Astrocyte of the hippocampus (primary cell): ENCODE results near the gene EPHA2.

Experiments used
- DNase-seq: peaks from one replicate; pipeline ENCODE4 v3.0.0; 2011; ENCODE audit warnings: low read depth, low spot score

EPHA2 gene

GRCh38 chr1:16149702-16150488 is 6.0 kb downstream of the EPHA2 start:
- DNase-seq = no peak

DNA sequence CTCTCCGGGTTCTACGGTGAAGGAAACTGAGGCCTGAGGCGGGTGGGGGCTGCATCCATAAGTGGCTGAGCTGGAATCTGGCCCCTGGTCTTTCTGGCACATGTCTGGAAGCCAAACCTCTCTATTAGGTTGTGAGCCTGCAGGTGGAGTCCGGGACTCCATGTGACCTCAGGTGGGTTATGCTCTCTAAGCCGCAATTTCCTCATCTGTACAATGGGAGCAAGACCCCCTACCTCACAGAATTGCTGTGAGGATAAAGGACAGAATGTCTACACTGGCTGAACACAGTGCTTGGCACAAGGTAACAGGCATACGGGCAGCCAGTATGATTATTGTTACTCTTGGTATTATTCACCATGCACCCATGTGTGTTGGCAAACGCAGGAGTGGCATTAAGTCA is 6.7 kb downstream of the EPHA2 start:
- DNase-seq = no peak

DNA sequence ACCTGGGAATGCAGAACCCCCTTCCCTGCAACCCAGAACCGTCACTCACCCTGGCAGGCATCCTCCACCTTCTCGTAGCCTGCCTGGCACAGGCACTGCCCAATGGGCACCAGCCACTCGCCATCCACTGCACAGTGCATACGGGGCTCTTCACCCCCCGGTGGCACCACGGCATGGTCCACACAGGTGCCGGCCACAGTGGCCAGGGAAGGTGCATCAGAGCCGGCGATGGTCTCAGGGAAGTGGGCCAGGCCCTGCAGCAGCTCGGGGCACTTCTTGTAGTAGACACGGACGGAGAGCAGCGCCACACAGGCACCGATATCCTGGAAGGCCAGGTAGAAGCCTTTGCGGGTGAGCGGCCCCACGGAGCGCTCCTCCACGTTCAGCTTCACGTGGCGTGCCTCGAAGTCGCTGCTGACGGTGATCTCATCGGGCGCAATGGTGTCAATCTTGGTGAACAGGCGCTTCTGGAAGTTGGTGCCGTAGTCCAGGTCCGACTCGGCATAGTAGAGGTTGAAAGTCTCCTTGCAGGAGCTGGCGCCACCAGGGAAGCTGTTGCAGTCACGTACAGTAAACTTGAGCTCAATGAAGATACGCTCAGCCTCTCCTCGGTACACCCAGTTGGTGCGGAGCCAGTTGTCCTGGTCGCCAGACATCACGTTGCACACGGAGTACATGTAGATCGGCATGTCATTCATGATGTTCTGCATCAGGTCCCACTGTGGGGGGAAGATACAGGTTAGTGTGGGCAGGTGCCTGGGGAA is 7.4 kb downstream of the EPHA2 start:
- DNase-seq = no peak

- no peak for DNase-seq
Observed at GRCh38 chr1:16147156-16147926, 8.5 kb downstream of the EPHA2 start.

DNA sequence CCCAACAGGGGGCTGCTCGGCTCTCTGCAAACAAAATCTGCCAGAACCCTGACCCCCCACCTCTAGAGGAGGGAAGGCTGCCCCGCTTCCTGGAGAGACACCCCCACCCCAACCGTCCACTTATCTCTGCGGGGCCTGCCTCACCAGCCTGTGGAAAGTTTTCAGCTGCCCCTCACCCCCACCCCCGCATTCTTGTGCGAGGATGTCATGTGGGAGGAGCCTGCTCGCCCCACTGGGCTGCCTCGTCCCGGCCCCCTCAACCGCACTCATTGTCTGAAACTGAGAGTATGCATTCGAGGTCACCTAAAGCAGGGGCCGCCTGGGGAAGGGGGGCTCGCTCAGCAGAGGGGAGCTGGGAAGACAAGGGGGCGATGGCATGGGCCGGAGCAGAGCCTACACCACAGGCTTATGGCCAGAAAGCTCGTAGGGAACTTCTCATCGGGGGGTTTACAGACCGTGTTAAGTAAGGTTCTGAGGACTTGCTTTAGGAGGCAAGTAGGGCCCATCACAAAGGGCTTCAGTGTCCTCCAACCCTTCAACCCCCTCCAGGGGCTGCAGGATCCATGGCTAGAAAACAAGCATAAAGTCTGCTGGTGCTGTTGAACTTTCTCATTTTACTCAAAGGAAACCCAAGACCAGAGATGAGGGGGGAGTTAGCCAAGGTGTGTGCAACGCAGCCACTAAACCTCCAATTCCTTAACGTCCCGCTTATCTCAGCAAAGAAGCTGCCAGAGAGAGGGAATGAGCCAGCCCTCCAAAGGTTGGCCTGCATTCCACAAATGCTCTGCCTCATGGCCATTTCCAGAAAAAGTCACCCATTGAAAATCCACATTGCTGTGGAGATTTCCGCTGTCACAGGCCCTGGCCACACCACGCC is 9.4 kb downstream of the EPHA2 start:
- DNase-seq = peak; percentile 96

DNA sequence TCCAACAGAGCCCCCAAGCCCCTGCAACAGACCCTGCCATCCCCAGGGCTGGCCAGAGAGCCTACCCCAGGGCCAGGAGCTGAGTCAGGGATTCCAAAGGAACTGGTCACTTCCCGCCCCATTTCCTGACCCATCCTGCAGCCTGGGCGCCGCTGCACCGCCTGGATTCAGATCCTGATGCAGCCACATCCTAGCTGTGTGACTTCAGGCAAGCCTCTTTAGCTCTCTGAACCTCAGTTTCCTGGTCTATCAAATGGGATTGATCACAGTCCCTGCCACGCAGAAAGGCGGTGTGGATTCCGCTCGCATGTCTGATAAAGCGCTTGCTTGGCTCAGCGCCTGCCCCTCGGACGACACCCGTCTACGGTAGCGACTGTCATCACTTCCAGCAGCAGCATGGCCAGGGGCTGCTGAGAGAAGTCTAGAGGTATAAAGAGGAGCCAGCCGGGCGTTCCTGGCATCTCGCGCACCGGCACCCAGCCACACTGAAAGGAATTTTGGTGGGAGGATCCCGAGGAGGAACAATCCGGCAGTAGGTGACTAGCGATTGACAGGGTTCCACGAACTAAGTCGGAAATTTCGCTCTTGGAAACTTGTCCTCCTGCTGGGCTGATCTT is 10.1 kb downstream of the EPHA2 start:
- DNase-seq = peak; percentile 89

DNA sequence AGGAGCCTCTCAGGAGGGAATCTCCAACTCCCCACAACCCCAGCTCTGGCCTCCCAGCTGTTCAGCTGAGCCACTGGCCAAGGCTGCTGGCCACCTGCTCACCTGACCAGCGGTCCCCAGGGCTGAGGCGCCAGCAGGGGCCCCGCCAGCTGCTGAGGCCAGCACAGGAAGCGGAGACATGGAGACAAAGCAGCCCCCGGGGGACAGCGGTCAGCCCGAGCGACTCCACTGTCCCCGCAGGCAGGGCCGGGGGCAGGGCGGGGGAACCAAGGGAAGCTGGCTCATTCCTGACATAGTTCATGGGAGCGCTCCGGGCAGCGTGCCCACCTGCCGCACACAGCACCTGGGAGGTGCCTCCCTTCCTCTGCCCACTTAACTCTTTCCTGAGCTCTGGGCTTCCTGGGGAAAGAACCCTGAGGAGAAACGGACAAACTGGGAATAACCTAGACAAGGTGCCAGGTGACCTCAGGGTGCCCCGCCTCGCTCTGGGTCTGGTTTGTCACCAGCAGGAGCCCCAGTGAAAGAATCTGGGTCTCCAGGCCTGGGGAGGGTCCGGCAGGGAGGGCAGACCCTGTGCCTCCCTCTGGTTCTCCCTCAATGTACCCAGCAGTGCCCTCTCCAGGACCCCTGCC is 10.7 kb downstream of the EPHA2 start:
- DNase-seq = peak; percentile 93

DNA sequence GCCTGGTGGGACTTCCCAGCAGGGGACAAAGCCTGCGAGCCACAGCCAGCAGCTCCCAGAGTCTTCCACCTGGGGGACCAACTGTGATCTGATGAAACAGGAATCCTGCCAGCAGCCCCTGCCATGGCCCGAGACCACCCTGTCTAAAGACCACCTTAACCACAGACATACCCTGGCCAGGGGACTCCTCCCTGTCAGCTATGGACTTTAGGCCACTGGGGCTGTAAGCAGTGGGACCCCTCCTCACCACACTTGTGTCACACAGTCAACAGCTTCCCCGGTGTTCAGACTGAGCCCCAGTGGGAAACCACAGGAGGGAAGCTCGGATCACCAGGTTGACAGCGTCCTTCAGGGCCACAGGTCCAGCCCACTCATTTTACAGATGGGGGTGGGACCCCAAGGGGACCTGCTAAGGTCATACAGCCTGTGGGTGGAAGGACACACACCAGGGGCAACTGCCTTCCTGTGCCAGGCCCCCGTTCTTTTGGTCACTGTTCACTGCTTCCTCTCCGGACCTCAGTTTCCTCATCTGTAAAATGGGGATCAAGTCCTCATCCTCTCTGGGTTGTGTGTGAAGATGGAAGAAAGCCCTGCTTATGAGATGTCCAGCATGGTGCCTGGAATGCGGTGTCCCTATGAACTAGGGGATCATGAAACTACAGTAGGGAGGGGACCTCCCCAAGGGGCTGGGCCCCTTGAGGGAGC is 11.4 kb downstream of the EPHA2 start:
- DNase-seq = no peak

DNA sequence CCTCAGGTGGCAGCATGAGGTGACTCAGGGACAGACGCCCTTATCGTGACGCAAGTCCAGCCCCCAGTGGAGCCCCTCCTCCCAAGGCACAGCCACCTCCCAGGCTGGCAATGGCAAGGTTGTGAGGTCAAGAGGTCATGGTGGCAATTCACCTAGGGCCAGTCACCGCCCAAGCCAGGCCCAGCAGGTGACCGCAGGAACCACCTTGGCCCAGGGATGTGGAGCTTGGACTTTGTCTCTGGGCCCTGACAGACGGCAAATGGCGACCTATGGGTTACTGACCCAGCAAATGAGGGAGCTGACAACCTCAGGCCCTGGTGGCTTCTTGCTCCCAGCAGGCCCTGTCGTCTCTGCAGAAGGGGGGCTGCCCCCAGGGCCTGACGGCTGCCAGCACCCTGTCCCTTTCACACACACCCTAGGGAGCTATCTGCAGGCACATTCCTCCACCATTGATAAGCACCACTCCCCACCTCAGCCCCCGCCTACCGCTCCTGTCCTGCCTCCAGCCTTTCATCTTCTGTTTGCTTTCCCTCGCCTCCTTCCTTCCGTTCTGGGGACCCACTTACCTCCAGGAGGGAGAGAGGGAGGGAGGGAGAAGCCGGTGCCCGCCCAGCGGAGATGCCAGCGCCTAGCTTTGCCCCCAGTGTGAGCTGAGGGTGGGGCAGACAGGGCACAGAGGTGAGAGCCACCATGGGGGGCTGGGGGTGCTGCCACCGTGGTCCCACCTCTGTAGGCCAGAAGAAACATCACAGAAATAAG is 12.1 kb downstream of the EPHA2 start:
- DNase-seq = peak; percentile 80

- no peak for DNase-seq
Observed at GRCh38 chr1:16143005-16143565, 12.8 kb downstream of the EPHA2 start.

DNA sequence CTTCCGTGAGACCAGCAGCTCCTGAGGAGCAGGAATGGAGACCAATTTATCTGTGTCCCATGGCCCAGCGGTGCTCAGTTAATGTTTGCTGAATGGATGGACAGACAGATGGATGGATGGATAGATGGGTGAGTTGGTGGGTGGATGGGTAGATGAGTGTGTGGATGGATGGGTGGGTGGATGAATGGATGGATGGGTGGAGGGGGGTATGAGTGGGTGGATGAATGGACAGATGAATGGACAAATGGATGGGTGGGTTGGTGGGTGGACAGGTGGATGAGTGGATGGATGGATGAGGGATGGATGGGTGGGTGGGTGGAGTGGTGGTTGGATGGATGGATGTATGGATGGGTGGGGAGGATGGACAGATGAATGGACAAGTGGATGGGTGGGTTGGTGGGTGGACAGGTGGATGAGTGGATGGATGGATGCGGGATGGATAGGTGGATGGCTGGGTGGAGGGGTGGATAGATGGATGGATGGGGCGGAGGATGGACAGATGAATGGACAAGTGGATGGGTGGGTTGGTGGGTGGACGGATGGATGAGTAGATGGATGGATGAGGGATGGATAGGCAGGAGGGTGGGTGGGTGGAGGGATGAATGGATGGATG is 13.4 kb downstream of the EPHA2 start:
- DNase-seq = no peak

- DNase-seq = no peak
Observed at GRCh38 chr1:16141573-16142336, 14.1 kb downstream of the EPHA2 start.

GRCh38 chr1:16140068-16140596 is 15.7 kb downstream of the EPHA2 start:
- DNase-seq = no peak

DNA sequence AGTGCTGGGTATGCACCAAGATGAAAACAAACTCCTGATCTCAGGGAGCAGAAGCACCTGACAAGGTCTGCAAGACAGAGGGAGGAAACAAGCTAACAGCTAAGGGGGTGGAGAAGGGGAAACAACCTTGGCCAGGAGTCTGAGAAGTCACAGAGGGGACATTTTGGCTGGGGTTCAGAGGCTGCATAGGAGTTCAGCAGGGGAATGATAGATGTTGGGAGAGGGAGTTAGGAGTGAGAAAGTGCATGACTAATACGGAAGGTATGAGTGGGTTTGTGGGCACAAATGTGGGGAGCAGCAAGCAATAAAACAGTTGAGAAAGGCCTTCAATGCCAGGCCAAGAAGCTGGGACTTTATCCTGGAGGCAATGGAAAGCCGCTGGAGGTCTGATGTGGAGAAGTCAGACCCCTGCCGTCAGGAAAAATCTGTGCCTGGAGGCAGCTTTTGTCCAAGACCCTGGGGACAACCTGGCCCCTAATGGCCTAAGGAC is 16.4 kb downstream of the EPHA2 start:
- DNase-seq = peak; percentile 90

DNA sequence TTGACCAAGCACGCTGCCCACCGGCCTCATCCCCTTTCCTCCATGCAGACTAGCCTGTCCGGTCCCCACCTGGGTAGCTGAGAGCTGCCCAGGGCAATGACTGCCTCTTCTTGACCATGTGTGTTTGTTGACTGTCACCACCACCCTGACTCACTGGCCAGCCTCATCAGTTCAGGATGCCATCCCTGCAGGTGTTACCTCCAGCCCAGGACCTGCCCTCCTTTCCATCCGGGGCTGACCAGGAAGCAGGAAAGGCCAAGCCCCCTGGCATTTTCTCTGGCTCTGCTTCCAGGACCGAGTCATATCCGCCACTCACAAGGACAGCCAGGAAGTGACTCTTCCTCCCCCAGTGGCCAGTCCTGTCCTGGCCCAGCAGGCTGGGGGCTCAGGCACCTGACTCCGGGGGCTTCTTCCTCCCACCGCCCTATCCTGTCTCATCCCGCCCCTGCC is 17.1 kb downstream of the EPHA2 start:
- DNase-seq = no peak

DNA sequence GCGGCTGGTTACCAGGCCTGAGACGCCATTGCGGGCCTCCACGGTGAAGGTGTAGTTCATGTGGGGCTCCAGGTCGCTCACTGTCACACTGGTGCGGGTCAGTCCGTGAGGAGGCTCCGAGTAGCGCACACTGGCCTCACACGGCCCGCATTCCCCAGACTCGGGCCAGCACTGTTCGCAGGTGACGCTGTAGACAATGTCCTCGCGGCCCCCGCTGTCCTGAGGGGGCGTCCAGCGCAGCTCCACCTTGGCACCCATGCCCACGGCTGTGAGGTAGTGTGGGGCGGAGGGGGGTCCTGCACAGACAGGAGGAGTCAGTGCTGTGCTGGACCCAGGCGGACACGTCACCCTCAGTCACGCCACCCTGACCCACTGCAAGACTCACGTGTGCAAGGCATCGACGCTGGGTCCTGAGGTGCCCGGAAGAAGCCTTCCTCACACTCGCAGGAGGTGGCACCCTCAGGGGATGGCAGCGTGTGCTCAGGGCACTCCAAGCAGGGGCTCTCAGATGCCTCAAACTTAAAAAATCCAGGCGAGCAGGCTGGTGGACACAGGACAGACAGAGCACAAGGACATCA is 17.9 kb downstream of the EPHA2 start:
- DNase-seq = no peak

DNA sequence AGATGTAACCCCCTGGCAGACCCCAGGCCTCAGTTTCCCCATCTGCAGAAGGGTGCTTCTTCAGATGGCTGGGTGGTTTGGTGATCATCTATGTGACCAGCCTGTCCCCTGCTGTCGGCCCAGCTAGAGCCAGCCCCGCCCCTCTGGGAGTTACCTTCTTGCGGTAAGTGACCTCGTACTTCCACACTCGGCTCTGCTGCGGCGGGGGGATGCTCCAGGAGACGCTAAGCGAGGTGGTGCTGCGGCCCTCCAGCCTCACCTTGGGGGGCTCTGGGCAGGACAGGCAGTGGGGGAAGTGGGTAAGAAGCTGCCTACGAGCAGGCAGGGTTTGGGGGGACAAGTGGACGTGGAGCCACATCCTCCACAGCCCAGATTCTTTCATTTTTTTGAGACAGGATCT is 20.4 kb downstream of the EPHA2 start:
- no peak for DNase-seq
